ENCODE measurements around the gene ARID1B. TPM values are rescaled to one million over a fixed set of nuclear protein-coding genes. Genes with fewer than 3 reads are reported as not detected.
A peak's percentile ranks its signal among the peaks of the same experiment; 100 is the strongest.

ARID1B gene
- total RNA-seq, 4 donors from 2014 or later = 157 to 315 (median 206) TPM

DNA sequence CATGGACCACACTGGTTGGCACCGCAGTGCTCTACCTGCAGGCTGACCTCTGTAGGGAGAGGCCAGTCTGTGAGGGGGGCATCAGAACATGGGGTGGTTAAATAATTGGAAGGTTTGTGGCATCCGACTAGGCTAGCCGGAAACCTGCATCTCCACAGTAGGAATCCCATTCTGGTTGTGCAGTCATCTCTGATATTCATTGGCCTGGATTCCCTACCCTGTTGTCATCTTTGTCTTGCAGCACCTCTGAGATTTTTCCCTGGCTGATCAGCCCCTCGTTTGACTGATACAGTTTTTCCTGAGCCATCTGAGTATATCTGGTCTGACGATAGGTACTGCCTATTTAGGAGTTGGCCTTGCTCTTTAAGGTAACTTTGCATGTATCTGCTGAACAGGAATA is 286.7 kb downstream of the ARID1B start:
- H3K27me3 ChIP-seq = no peaks in the 10 kb centered on the region
- intact Hi-C loops (cut with DNase I) = no loop called here
- no peak for DNase-seq
- no peak overlapping the region for H3K27ac ChIP-seq
- no peaks in the 10 kb centered on the region for H3K36me3 ChIP-seq
- 84 to 90% methylated on average over 5 of the region's 5 CpGs for WGBS, 2 donors
- TF ChIP-seq, protein P1, sequence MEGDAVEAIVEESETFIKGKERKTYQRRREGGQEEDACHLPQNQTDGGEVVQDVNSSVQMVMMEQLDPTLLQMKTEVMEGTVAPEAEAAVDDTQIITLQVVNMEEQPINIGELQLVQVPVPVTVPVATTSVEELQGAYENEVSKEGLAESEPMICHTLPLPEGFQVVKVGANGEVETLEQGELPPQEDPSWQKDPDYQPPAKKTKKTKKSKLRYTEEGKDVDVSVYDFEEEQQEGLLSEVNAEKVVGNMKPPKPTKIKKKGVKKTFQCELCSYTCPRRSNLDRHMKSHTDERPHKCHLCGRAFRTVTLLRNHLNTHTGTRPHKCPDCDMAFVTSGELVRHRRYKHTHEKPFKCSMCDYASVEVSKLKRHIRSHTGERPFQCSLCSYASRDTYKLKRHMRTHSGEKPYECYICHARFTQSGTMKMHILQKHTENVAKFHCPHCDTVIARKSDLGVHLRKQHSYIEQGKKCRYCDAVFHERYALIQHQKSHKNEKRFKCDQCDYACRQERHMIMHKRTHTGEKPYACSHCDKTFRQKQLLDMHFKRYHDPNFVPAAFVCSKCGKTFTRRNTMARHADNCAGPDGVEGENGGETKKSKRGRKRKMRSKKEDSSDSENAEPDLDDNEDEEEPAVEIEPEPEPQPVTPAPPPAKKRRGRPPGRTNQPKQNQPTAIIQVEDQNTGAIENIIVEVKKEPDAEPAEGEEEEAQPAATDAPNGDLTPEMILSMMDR (IDR thresholded peaks at IDR 0.05) = no peak
- TF ChIP-seq POLR2A (IDR thresholded peaks at IDR 0.05) = no peak
- H3K4me3 ChIP-seq (replicated peaks in 1 of 3) = no peak overlapping the region
- H3K9me3 ChIP-seq = no peaks in the 10 kb centered on the region
- peaks cover 4 to 44% of the 10 kb centered on the region in 2 donors for H3K4me1 ChIP-seq

DNA sequence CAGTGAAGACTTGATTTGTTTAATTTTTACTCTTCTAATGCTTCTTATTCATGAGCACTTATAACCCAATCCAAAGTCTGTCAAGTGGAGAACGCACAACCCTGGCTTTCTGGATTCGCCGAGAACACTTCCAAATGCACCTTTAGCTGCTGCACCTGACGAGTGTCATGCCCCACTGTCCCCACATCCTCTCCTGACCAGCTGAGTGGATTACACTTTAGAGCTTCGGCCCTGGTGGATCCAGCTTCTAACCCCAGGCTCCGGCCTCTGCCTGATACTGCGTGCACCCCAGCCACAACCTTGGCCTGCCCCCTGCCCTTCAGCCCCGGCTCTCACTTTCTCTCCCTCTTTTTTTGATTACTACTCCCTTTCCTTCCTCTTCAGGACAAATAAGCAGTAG is 287.3 kb downstream of the ARID1B start:
- Histone ChIP-seq H3K36me3 (no peaks in the 10 kb centered on the region), H3K4me1 (peaks cover 8 to 46% of the 10 kb centered on the region in 2 donors), H3K9me3 (no peaks in the 10 kb centered on the region), H3K27me3 (no peaks in the 10 kb centered on the region), H3K4me3 (replicated peaks in 1 of 3) (no peak overlapping the region), H3K27ac (no peak overlapping the region)
- 70 to 71% methylated on average over 8 of the region's 8 CpGs for WGBS, 2 donors
- TF ChIP-seq POLR2A (IDR thresholded peaks at IDR 0.05) = no peak
- TF ChIP-seq, protein P1 (IDR thresholded peaks at IDR 0.05) = no peak
- peak; percentile 42 to 51 for DNase-seq
- intact Hi-C loops (cut with DNase I) = no loop called here

DNA sequence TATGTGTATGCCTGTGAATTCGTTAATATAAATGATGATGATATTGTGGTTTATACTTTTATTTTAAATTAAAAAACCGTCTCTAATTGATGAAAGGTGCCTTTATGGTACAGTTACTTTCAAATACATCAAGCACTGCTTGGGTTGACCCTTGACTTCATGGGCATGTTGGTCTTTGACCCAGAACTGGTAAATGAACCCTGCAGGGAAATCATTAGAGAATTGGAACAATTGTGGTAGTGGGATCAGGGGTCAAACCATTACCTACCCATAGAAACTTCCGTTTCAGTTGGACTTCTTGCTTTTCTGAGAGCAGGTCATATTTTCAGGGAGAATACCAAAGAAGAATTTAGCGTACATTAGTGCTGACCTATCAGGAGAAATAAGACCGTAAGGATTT is 288.2 kb downstream of the ARID1B start:
- intact Hi-C loops (cut with DNase I) = no loop called here
- WGBS, 2 donors = 97 to 98% methylated on average over 5 of the region's 5 CpGs
- Histone ChIP-seq H3K36me3 (no peaks in the 10 kb centered on the region), H3K4me1 (peaks cover 14 to 42% of the 10 kb centered on the region in 2 donors), H3K9me3 (no peaks in the 10 kb centered on the region), H3K27ac (no peak overlapping the region), H3K4me3 (replicated peaks in 1 of 3) (no peak overlapping the region), H3K27me3 (no peaks in the 10 kb centered on the region)
- no peak for TF ChIP-seq POLR2A (IDR thresholded peaks at IDR 0.05)
- TF ChIP-seq, protein P1 (IDR thresholded peaks at IDR 0.05) = no peak
- no peak for DNase-seq

DNA sequence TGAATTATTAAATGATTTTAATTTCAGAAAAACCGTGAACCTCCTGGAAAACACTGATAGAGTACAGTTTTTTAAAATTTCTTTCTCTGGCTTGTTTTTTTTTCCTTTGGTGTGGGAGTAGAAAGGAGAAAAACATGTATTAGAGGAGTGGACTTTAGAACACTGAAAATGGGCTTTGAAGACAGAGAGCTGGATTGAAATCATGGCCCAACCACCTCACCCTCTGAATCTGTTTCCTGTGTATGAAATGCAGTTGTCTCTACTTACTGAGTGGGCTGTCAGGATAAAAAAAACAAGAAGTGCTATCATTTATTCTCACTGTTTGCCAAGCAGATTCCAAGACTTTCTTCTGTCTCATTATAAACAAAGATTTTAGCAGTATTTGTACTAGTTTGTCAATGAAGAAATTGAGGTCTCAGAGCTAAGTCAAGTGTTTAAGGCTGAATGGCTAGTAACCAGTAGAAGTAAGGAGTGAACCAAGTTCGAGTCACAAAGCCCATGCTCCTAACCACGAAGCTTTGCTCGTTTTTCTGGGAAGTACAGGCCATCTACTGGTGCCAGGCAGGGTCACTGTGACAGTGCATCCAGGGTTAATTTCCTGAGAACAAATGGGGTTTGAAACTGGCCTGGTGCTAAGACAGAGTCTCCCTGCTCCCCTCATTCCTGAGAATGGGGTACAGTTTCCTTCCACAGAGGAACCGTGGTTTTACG is 289.8 kb downstream of the ARID1B start:
- DNase-seq = no peak
- no peaks in the 10 kb centered on the region for H3K27me3 ChIP-seq
- WGBS, 2 donors = 85 to 86% methylated on average over 6 of the region's 6 CpGs
- H3K9me3 ChIP-seq = no peaks in the 10 kb centered on the region
- no peak overlapping the region for H3K27ac ChIP-seq
- intact Hi-C loops (cut with DNase I) = no loop called here
- peaks cover 25 to 48% of the 10 kb centered on the region in 2 donors for H3K4me1 ChIP-seq
- TF ChIP-seq, protein P1 (IDR thresholded peaks at IDR 0.05) = no peak
- no peak for TF ChIP-seq POLR2A (IDR thresholded peaks at IDR 0.05)
- H3K4me3 ChIP-seq (replicated peaks in 1 of 3) = no peak overlapping the region
- H3K36me3 ChIP-seq = no peaks in the 10 kb centered on the region

DNA sequence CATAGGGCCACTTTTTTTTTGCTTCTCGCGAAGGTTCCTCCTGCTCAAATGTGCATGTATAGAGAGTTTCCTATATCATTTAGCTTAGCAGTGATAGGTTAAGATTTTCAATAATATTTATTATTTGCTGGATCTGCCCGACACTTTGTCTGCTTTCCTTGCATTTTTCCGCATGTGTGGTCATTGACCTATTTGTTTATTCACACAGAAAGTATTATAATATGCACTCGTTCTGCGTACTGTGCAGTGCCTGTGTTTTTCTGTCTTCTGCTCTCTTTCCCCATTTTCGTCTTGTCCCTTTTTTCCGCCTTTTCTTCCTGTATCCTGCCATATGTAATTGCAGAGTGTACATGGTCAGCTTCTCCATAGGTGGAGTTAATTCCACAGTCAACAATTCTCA is 290.3 kb downstream of the ARID1B start:
- Histone ChIP-seq H3K4me1 (peaks cover 25 to 48% of the 10 kb centered on the region in 2 donors), H3K27ac (no peak overlapping the region), H3K36me3 (no peaks in the 10 kb centered on the region), H3K9me3 (no peaks in the 10 kb centered on the region), H3K4me3 (replicated peaks in 1 of 3) (no peak overlapping the region), H3K27me3 (no peaks in the 10 kb centered on the region)
- 95 to 96% methylated on average over 8 of the region's 8 CpGs for WGBS, 2 donors
- DNase-seq = no peak
- TF ChIP-seq, protein P1 (IDR thresholded peaks at IDR 0.05) = no peak
- no peak for TF ChIP-seq POLR2A (IDR thresholded peaks at IDR 0.05)
- intact Hi-C loops (cut with DNase I) = no loop called here
